ENCODE data around the gene MAPK9. TPM values are rescaled to one million over a fixed set of nuclear protein-coding genes. Genes with fewer than 3 reads are reported as not detected.

The MAPK9 gene
- total and polyA plus RNA-seq, 2 donors from 2014 or later = 17.3 to 30.9 TPM

GRCh38 chr5:180329606-180330269 lies 37.9 kb upstream of the MAPK9 start:
- H3K36me3 ChIP-seq (ENCODE audit: control insufficient read depth in 2 of 3, insufficient read depth in 3 of 3, low read length in 3 of 3) = no peaks in the 10 kb centered on the region
- H3K4me3 ChIP-seq (ENCODE audit: low read length in 3 of 3) = no peak overlapping the region
- no peaks in the 10 kb centered on the region for H3K9me3 ChIP-seq (ENCODE audit: control insufficient read depth in 2 of 3, insufficient read depth in 1 of 3, low read length in 3 of 3)
- FAIRE-seq (no peak), DNase-seq (peak in 1 of 5 donors; percentile 18)
- no peaks in the 10 kb centered on the region for H3K4me1 ChIP-seq (ENCODE audit: control insufficient read depth in 2 of 3, insufficient read depth in 2 of 3, low read depth in 1 of 3, low read length in 3 of 3)
- no peak overlapping the region for H3K27ac ChIP-seq (ENCODE audit: low read depth in 2 of 2, low read length in 2 of 2)
- no peak overlapping the region for H3K9ac ChIP-seq (ENCODE audit: low read length in 3 of 3)
- intact Hi-C loops (cut with DNase I) = no loop called here
- no peaks in the 10 kb centered on the region for H3K27me3 ChIP-seq (ENCODE audit: control insufficient read depth, insufficient read depth, low read length)
- TF ChIP-seq CTCF (IDR thresholded peaks at IDR 0.05; ENCODE audit: borderline replicate concordance, extremely low read depth, insufficient read depth) = no peak

- intact Hi-C loops (cut with DNase I) = no loop called here
- H3K9ac ChIP-seq (ENCODE audit: low read length in 3 of 3) = no peak overlapping the region
- TF ChIP-seq CTCF (IDR thresholded peaks at IDR 0.05; ENCODE audit: borderline replicate concordance, extremely low read depth, insufficient read depth) = no peak
Observed at GRCh38 chr5:180329138-180329435, 37.2 kb upstream of the MAPK9 start.

GRCh38 chr5:180328296-180329137 lies 36.6 kb upstream of the MAPK9 start:
- no peak overlapping the region for H3K27ac ChIP-seq (ENCODE audit: low read depth in 2 of 2, low read length in 2 of 2)
- peak; percentile 65 for TF ChIP-seq CTCF (IDR thresholded peaks at IDR 0.05; ENCODE audit: borderline replicate concordance, extremely low read depth, insufficient read depth)
- H3K9me3 ChIP-seq (ENCODE audit: control insufficient read depth in 2 of 3, insufficient read depth in 1 of 3, low read length in 3 of 3) = no peaks in the 10 kb centered on the region
- no peaks in the 10 kb centered on the region for H3K36me3 ChIP-seq (ENCODE audit: control insufficient read depth in 2 of 3, insufficient read depth in 3 of 3, low read length in 3 of 3)
- no peaks in the 10 kb centered on the region for H3K27me3 ChIP-seq (ENCODE audit: control insufficient read depth, insufficient read depth, low read length)
- no peaks in the 10 kb centered on the region for H3K4me1 ChIP-seq (ENCODE audit: control insufficient read depth in 2 of 3, insufficient read depth in 2 of 3, low read depth in 1 of 3, low read length in 3 of 3)
- H3K4me3 ChIP-seq (ENCODE audit: low read length in 3 of 3) = no peak overlapping the region
- FAIRE-seq (no peak), DNase-seq (peak; percentile 59 to 86 (median 77))
- intact Hi-C loops (cut with DNase I) = no loop called here
- no peak overlapping the region for H3K9ac ChIP-seq (ENCODE audit: low read length in 3 of 3)

More at GRCh38 chr5:180329138-180329435, 37.2 kb upstream of the MAPK9 start:
- FAIRE-seq (no peak), DNase-seq (peak in 1 of 5 donors; percentile 25)
- no peak overlapping the region for H3K4me3 ChIP-seq (ENCODE audit: low read length in 3 of 3)
- no peaks in the 10 kb centered on the region for H3K4me1 ChIP-seq (ENCODE audit: control insufficient read depth in 2 of 3, insufficient read depth in 2 of 3, low read depth in 1 of 3, low read length in 3 of 3)
- H3K27ac ChIP-seq (ENCODE audit: low read depth in 2 of 2, low read length in 2 of 2) = no peak overlapping the region
- no peaks in the 10 kb centered on the region for H3K9me3 ChIP-seq (ENCODE audit: control insufficient read depth in 2 of 3, insufficient read depth in 1 of 3, low read length in 3 of 3)
- no peaks in the 10 kb centered on the region for H3K27me3 ChIP-seq (ENCODE audit: control insufficient read depth, insufficient read depth, low read length)
- no peaks in the 10 kb centered on the region for H3K36me3 ChIP-seq (ENCODE audit: control insufficient read depth in 2 of 3, insufficient read depth in 3 of 3, low read length in 3 of 3)

Measured in kidney (tissue), 14 donors.